Fibroblast of lung (primary cell): ENCODE measurements around the gene C1QTNF5.

Experiments
- CTCF ChIP-seq, 2 donors: IDR thresholded peaks in 1 of 2; conservative IDR thresholded peaks in 1 of 2; 1 replicate in 1 of 2; 2 replicates in 1 of 2; pipeline ENCODE4 v1.5.1; 2011 to 2012; ENCODE audit warnings: low read length in 2 of 2, control low read depth in 1 of 2, inconsistent platforms in 1 of 2, low read depth in 1 of 2, mild to moderate bottlenecking in 1 of 2
- EZH2 ChIP-seq: IDR thresholded peaks from 2 replicates; pipeline ENCODE4 v1.5.1; 2012; ENCODE audit warnings: low read length, control low read depth, mild to moderate bottlenecking; ENCODE audit errors: missing control alignments

DNA sequence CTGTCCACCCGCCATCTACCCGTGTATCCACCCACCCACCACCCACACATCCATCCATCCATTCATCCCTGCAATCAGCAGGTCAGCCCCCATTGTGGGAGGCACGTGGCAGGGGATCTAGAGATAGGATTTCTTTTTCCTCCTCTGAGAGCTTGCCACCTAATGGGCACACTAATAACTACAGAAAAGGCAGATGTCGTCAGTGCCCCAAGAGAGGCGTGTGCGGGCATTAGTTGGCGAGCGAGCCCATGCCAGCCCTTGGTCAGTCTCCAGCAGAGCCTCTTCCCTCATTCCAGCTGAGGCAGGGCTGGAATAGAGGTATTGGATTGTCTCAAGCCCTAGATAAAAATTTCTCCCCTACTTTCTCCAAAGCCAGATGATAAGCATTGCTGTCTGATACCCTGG is 31.1 kb upstream of the C1QTNF5 start:
- no peak for TF ChIP-seq CTCF (conservative IDR thresholded peaks at IDR 0.05 in 1 of 2, IDR thresholded peaks at IDR 0.05 in 1 of 2; ENCODE audit: low read depth in 1 of 2, low read length in 2 of 2)
- TF ChIP-seq EZH2 = no peak
